ENCODE data around the gene SDHA.
"Not testable (repeated sequence)": the region's sequence is repeated elsewhere in the genome, so short reads cannot be mapped to it uniquely, and the experiment has no call there.

The SDHA gene

GRCh38 chr5:300691-301435, 82.7 kb downstream of the SDHA start:
- not testable (repeated sequence) for DNase-seq (ENCODE audit: low read depth)

GRCh38 chr5:302416-302815, 84.3 kb downstream of the SDHA start:
- DNase-seq (ENCODE audit: low read depth), result not testable (repeated sequence)

GRCh38 chr5:302966-303365, 84.8 kb downstream of the SDHA start:
- DNase-seq (ENCODE audit: low read depth), result no peak

- DNase-seq (ENCODE audit: low read depth), result not testable (repeated sequence)
Measured at GRCh38 chr5:303741-304140, 85.6 kb downstream of the SDHA start.

- DNase-seq (ENCODE audit: low read depth), result no peak
Measured at GRCh38 chr5:305050-305449, 86.9 kb downstream of the SDHA start.

- no peak for DNase-seq (ENCODE audit: low read depth)
Measured at GRCh38 chr5:305459-305858, 87.3 kb downstream of the SDHA start.

GRCh38 chr5:306011-306805, 88.1 kb downstream of the SDHA start:
- DNase-seq (ENCODE audit: low read depth), result no peak

Data from activated gamma-delta T cell treated with anti-CD3 and anti-CD28 coated beads, Interleukin-2, amount 50 U/mL, for 16 hours (primary cell).